NCI-H2171 treated with DMSO at 0.1 percent for 48 hours (cell line): ENCODE results near the gene ATP10A.
"Not testable (repeated sequence)": the region's sequence is repeated elsewhere in the genome, so short reads cannot be mapped to it uniquely, and the experiment has no call there.

Experiments
- DNase-seq: peaks from one replicate; lab custom pipeline; 2025; lab: John Stamatoyannopoulos, UW

ATP10A gene

DNA sequence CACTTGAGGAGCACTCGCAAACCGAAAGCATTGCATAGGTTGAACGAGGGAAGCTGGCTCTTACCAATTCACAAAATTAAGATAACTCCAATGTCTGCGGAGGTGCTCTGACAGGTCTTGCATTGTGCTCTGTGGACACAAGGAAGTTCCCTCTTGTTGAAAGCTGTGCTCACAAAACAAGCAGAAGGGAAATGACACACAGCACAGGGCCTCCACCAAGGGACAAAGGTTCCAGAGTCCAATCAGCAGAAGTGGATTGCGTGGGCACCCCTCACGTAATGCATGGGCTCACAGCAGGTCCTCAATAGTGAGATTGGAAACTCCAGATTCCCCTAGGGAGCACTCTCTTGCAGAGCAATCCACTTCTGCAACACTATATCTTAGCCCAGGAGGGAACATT is 89.9 kb downstream of the ATP10A start:
- no peak for DNase-seq

DNA sequence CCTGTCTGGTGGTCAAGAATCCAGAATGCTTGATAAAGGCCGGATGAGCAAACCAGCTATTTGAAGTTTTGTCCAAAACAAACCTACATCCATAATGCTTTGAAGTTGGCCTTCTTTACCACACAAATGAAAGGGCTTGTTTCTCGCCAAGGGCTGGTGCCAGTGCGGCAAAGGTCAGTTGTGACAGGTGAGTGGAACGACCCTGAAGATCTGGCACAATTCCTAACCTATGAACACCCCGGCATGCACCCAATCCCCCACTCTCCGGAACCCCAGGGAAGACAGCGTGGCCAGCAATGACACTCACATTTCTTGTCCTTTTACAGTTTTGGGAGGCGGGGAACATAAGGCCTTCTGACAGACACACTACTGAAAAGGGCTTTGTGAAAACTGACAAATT is 90.6 kb downstream of the ATP10A start:
- DNase-seq = no peak

DNA sequence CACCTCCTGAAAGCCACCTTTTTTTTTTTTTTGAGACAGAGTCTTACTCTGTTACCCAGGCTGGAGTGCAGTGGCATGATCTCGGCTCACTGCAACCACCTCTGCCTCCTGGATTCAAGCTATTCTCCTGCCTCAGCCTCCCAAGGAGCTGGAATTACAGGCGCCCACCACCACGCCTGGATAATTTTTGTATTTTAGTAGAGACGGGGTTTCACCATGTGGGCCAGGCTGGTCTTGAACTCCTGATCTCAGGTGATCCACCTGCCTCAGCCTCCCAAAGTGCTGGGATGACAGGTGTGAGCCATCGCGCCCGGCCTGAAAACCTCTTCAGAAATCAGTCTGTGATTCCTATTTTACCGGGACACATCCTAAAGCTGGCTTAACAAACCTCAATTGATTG is 91.4 kb downstream of the ATP10A start:
- DNase-seq = not testable (repeated sequence)

DNA sequence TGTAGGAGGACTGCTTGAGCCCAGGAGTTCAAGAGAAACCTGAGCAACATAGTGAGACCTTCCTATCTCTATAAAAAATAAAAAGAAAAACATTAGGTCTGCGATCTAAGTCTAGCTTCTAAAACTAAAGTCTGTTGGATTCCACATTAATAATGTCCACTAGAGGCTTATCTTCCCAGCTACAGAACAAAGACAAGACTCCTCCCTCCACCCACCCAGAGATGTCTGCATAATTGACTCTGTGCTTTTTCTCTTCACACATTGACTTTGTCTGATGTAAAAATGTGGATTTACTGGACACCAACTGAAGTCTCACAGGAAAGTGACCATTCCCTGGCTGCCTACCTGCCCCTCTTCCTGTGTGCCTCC is 91.8 kb downstream of the ATP10A start:
- no peak for DNase-seq

DNA sequence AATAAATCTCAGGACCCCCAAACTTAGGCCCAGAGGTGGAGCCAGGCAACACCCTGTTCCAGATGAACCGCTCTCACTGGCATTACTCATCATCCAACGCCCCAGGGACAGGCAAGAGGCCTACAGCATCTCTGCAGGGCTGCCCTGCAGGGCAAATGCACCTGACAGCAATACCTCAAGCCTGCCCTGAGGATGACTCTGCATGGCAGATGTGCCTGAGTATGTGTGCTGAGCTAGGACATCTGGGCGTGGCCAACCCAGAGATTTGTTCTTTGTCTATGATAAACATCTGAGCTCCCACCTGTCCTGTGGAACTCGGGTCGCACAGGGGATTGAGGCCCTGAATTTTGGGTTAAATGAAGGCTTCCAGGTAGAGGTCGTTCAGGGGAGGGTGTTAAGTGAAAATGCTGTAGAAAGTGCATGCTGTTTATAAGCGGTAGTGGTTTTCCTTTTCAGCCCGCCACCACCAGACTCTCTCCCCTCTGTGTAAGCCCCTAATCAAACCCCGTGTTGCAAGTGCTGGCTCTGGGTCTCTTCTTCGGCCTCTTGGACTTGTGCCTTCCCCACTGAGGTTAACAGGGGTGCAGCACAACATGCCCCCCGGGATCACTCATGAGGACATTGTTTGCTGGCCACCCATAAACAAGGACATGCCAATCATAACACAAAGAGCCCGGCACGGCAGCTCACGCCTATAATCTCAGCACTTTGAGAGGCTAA is 92.3 kb downstream of the ATP10A start:
- DNase-seq = no peak

DNA sequence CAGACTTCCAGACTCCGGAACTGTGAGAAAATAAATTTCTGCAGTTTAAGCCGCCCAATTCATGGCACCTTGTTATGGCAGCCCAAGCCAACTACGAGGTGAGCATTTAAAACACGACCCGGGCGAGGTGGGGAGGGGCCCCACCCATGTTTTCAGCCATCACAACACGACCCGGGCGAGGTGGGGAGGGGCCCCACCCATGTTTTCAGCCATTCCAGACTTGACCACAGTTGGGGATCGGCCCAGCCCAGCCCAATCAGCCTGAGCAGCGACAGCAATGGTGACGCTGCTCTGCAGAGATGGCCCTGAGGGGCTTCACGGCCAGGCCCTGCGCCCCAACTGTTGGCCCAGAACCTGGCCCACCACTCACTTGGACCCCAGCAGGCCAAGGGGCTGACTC is 93.1 kb downstream of the ATP10A start:
- DNase-seq = no peak

DNA sequence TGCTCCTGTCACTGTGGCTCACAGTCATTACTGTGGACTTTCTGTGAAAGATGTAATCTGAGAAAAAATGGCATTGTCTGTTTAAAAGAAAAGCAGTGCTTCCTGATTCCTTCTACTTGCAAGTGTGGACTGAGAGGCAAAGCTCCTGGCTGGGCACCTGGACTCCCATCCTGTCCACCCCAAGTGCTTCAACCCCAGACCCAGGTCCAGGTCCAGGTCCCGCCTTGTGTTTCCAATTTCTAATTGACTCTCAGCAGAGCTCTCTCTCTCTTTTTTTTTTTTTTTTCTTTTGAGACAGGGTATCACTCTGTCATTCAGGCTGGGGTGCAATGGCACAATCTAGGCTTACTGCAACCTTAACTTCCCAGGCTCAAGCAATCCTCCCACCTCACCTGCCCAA is 94.9 kb downstream of the ATP10A start:
- DNase-seq = no peak

DNA sequence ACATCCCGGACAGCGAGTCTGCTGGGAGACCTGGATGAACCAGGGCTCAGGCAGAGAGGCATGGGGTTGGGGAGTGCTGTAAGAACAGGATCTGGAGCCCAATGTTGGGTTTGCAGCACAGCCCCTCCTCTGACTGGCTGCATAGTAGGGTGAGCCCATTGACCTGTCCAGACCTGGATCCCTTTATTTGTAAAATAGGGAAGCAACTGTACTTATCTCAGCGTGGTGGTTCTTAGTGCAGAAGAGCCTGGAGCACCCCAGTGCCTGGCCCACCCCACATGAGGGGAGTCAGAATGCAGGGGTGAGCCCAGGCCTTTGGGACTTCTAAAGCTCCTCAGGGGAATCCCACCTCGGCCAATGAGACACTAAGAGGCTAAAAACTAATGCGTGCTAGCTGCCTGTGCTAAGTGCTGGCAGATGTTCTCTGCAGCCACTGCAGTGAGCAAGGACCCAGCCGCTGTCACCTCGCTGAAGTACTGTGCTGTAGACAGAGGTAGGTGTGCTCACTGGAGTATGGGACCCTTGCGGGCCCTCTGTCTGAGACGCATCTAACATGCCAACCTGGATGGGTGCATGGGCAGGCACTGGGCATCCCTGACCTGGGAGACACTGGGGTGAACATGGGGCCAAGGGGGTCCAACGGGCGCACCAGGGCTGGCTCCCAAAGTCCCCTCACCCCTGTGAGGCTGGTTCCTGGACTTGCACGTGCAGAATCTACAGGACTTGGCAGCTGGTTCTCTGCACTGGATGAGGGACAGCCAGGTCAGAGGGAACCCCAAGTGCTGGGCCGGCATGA is 95.6 kb downstream of the ATP10A start:
- DNase-seq = no peak

DNA sequence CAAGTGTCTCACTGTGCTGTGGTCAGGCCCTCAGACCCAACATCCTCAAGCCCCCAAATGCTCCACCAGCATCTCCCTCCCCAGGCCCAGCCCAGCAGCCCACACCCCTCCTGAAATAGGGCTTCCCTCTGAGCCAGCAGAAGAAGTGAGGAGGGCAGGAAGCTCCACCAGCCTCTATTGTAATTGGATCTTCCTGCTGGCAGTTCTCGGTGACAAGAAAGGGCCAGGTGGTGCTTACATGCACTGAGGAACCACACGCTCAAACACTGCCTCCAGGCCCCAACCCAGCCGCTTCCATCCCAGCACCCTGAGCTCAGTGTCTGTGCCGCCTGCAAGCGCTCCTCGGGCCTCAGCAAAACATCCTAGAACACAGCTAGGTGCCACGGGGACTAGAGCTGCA is 96.7 kb downstream of the ATP10A start:
- peak; percentile 22 for DNase-seq

DNA sequence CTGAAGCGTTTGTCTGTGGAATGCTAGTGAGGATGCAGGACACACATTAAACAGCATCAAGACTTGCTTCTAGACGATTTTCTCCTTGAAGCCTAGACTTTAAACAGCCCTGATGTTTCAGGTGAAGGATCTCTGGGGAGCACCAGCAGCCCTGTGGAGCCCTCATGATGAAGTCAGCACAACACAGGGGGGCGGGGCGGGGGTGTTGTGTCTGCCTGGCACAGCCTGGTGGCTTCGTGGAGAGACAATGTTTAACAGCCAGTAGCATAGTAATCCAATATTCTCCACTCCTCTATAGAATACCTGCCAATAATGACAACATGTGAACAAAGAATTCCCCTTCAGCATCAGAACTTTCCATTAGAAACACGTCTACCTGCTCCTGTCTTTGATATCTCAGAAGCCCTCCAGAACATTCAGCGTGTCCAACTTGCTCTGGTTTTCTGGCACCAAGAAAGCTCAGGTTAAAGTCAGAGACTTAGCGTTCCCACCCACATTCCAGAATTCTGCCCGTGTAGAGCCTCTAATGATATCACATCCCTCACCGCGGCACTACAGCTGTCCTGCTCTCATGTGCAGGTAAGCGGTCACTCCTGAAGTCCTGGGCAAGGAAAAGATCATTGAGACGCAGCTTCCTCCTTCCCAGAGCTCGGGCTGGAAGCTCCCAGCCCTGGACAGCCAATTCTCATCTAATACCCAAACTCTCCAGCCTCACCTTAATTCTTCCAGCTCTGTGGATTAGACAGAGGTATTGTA is 98.0 kb downstream of the ATP10A start:
- no peak for DNase-seq

DNA sequence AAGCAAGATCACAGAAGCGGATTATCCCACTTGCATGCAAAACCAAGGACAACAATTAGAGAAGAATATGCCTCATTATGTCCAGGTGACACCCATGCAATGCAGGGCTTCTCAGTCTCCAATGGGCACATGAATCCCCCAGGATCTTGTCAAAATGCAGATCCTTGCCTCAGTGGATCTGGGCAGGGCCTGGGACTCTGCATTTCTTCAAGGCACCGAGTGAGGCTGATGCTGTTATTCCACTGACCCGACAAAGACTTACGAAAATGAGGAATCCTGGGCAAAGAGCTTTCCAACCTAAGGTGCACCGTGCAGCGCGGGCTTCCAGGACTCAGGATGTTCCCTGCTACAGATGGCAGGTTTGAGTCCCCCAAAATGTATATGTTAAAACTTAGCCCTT is 99.2 kb downstream of the ATP10A start:
- DNase-seq = no peak

DNA sequence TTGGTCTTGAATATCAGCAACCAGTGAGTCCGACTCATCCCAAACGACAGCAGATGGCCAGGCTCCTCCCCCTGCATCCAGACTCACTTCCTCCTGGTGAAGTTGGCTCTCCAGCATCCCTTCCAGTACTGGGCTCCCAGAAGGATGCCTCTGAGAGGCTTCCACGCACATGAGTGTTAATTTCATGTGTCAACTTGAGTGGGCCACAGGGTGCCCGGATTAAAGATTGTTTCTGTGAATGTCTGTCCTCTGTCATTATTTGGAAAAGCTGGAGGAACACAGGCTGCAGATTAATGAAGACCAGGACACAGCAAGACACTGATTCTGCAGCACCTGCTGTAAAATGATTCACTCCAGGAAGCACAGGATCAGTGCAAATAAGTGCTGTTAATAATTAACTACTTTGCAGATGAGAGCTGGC is 99.8 kb downstream of the ATP10A start:
- no peak for DNase-seq

DNA sequence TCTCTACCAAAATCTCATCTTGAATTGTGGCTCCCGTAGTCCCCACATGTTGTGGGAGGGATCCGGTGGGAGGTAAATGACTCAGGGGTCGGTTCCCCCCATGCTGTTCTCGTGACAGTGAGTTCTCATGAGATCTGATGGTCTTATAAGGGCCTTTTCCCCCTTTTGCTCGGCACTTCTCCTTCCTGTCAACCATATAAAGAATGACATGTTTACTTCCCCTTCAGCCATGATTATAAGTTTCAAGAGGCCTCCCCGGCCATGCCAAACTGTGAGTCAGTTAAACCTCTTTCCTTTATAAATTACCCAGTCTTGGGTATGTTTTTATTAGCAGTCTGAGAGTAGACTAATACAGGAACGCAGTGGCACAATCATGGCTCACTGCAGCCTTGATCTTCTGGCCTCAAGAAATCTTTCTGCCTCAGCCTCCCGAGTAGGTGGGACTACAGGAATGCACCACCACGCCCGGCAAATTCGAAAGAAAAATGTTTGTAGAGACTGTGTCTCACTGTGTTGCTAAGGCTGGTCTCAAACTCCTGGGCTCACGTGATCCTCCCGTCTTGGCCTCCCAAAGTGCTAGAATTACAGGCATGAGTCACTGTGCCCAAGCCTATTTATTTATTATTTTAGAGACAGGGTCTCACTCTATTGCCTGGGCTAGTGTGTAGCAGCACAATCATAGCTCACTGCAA is 101.0 kb downstream of the ATP10A start:
- DNase-seq = no peak

DNA sequence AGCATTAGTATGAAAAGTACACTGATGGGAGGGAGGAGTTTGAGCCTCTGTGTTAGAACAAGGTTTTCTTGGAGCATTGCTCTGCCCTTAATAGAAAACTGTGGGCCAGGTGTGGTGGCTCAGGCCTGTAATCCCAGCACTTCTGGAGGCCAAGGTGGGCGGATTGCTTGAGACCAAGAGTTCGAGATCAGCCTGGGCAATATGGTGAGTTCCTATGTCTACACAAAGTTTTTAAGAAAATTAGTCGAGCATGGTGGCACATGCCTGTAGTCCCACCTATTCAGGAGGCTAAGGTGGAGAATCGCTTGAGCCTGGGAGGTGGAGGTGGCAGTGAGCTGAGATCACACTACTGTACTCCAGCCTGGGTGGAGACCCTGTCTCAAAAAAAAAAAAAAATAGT is 103.7 kb downstream of the ATP10A start:
- no peak for DNase-seq

DNA sequence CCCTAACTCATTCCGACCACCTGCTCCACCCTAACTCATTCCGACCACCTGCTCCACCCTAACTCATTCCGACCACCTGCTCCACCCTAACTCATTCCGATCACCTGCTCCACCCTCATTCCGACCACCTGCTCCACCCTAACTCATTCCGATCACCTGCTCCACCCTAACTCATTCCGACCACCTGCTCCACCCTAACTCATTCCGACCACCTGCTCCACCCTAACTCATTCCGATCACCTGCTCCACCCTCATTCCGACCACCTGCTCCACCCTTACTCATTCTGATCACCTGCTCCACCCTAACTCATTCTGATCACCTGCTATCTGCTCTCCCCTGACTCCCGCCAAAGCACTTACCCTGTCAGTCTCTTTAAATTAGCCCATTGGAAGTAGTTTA is 104.5 kb downstream of the ATP10A start:
- DNase-seq = not testable (repeated sequence)

DNA sequence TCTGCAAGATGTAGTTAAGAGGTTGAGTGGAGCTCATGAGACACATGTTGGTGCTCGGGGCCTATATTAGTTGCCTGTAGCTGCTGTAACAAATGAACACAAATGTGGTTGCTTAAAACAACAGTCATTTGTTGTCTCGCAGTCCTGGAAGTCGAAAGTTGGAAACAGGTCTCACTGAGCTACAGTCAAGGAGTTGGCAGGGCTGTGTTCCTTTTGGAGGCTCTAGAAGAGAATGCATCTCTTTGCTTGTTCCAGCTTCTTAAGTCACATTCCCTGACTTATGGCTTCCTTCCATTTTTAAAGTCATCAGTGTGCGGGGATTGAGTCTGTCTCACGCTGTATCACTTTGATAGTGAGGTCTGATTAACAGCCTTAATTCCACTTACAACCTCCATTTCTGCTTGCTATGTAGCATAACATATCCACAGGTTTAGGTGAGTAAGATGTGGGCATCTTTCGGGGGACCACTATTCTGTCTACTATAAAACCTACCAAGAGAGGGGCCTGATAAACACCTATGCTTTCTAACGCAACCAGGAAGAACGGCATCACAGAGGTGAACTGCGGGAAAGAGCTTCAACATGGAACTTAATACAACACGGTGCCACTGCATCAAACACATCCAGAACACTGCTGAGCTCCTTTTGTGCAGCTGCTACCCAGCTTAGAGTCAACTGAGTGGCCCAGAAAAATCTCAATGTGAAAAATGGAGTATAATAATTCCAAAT is 119.4 kb downstream of the ATP10A start:
- DNase-seq = no peak

DNA sequence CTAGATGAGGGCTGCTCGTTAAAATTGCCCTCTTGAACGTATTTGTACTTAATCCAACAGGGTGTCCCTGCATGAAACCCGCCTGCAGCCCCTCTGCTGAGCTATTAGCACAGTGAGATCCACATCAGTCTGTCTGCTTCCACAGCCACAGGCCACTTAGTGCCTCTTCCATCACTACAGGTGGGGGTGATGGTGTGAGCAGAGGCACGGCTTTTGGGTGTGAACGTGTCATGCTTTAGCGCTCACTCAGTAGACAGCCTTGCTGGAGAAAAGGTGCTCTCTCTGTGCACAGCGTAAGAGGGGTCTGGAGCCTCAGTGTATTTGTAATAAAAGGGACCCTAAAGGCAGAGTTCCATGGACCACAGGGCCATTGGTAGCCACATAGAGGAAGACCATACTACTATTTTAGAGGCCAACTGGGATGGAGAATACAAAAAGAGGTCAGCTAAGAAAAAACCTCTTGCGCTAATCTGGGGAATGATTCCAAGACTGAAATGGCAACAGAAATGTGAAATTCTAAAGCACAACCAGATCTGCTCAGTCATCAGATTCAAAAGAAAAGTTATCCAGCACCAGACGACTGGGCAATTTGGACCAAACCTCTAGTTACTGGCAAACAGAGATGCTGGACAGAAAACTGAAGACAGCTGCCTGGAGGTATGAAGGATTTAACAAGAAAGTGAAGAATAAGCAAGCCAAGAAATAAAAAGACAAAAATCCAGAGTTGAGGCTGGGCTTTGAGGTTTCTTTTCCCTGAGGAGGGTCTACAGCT is 120.2 kb downstream of the ATP10A start:
- no peak for DNase-seq

DNA sequence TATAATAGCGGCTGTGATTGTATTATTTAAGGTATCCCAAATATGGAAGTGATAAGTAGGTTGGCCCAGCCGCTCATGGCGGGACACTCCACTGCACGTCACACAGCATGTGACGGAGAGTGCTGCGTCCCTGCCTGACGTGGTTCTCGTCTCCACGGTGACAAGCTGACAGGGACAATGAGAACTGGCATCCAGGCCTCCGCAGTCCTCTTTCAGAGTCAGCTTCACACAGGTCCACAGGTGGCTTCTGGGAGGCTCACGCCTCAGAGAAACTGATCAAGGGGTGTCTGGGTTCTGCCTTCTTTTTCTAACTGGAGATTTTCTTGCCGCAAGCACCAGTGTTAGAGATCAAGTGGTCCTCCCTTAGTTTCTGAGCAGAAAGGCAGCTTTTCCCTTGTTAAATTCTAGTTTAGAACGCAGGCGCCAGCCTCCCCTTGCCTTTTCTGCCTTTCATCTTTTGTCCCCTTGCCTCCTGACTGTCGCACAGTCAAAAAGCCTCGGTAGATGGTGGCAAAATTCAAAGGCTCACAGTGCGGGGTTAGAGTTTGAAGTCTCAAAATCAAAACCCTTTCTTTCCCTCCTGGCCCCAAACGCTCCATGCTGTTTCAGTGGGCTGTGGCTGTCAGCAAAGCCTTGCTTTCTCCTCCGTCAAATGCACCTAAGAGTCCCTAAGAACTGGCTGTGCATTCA is 120.9 kb downstream of the ATP10A start:
- no peak for DNase-seq

DNA sequence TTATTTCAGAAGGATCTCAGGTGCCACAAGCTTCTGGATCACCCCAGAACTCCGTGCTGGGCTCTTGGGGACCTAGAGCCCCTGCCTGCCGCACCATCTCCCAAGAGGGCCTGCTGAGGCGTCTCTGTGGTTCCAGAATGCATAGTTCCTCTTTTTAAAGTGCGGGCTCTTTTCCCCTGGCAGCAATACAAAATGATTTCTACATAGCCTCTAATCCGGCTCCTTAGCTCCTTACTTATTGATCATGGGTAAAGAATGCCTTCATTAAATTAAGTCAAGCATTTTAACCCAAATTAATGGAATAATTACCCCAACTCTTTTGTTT is 121.9 kb downstream of the ATP10A start:
- no peak for DNase-seq
